HG03432 (cell line): Measurements from ENCODE around the gene IFI16.
"Not testable (repeated sequence)": the region's sequence is repeated elsewhere in the genome, so short reads cannot be mapped to it uniquely, and the experiment has no call there.

Experiments used
- ATAC-seq: cut with Tn5 transposase; IDR thresholded peaks from one replicate; pipeline ENCODE4 v1.9.1; 2021; ENCODE audit warnings: mild to moderate bottlenecking, moderate library complexity; ENCODE audit not compliant: unreplicated experiment

IFI16 gene

DNA sequence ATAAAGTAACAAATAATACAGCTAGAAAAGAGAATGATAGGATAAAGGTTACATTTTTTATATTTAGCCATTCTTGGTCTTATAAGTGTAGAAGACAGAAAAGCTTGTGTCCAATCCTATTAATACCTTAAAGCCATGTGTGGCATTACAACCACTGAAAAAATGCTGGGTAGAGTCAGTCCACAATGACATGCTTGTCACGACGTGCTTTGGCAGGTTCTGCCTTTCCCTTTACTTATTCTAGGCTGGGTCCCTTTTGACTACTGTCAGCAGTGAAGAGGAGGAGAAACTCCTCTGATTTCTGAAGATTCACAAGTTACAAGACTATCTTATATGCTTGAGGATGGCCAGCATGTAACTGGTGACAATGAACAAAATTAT is 81.5 kb downstream of the IFI16 start:
- ATAC-seq: no peak

DNA sequence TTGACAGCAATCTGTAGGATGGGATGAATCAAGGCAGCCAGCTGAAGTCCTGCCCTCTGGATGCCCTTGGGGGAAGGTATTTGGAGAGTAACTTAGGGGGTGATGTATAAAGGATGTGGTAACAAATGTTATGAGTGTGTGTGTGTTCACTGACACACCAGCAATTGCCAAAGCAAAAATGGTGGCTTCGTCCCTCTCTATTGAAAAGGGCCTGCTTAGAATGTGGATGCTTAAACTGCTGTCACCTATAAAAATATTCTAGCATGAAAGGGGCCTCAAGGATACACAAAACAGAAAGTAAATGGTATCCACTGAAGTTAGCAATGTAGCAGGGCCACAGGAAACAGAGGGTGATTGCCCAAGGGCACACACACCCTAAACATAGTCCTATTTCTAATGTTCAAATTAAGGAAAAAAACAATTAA is 81.9 kb downstream of the IFI16 start:
- ATAC-seq: no peak

DNA sequence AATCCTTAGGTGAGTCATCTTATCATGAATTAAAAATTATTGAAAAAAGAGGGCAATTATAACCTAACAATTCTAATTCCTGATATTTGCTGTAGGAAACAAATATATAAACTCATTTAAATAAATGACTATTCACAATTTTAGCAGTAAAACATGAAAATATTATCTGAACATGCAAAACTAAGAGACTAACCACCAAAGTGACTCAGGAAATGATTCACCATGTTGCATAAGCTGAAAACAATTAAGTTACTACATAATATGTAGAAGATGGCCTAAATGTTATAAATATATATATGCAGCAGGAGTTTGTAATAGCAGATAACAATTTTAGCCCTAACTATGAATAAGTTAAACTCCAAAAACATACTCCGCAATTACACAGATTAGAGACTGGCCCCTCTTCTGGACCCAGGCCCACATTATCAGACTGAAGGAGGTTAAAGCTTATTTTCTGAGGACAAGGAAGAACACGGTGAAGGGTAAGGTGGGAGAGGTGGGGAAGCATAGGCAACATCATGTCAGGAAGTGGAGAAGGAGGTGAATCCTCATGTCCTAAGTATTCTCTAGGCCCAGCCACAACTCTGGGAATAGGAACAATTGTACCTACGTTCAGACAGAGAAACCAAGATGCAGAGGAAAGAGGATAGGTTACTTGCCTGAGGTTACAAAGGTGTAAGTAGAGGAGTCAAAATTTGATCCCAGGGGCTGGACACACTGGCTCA is 82.5 kb downstream of the IFI16 start:
- ATAC-seq: no peak

DNA sequence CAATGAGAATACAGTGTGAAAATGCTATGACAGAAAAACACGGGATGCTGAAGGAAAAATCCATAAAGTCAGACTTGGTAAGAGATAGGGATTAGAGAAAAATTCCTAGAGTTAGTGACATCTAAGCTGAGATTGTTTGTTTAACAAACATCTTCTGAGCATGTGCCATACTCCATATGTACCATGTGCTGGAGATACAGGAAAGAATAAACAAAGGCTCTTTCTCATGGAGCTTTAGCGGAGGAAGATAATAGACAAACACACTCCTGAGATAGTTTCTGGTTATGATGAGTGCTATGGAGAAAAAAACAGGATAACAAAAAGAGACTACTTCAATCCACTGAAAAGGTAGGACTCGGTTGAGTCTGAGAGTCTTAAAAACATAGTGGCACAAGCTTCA is 88.9 kb downstream of the IFI16 start:
- ATAC-seq: no peak

DNA sequence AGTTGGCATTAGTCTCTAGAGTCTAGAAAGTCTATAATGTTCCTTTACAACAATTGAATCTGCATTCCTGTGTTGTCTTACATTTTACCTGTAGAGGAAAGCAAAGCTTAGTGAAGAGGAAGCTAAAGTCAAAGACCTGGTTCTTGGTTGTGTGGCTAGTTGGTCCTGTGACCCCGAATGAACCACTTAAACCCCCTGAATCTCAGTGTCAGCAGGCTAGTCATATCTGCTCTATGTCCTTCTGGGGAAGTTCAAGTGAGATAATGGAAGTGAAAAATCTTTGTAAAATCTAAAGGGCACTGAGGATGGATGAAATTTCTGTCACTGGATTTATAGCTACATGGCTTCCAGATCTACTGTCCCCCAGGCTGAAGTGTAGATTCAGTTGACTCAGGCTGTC is 90.9 kb downstream of the IFI16 start:
- ATAC-seq: no peak

DNA sequence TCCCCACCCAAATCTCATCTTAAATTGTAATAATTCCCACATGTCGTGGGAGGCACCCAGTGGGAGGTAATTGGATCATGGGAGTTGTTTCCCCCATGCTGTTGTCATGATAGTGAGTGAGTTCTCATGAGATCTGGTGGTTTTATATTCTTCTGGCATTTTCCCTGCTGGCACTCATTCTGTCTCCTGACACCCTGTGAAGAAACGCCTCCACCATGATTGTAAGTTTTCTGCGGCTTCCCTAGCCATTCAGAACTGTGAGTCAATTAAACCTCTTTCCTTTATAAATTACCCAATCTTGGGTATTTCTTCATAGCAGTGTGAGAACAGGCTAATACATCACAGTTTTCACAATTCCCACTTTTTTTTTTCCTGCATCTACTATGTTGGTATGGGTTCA is 93.3 kb downstream of the IFI16 start:
- not testable (repeated sequence) for ATAC-seq
